GM19099 (cell line): ENCODE results near the gene PRSS27.
A peak's percentile ranks its signal among the peaks of the same experiment; 100 is the strongest.

Experiments used
- POLR2A ChIP-seq: IDR thresholded peaks from 3 replicates; pipeline ENCODE4 v1.6.1; 2011; ENCODE audit warnings: low read depth; ENCODE audit not compliant: insufficient read length; ENCODE audit errors: extremely low read depth

Gene PRSS27

GRCh38 chr16:2698965-2699750 is 20.9 kb downstream of the PRSS27 start:
- no peak for TF ChIP-seq POLR2A

- no peak for TF ChIP-seq POLR2A
Measured at GRCh38 chr16:2698103-2698870, 21.7 kb downstream of the PRSS27 start.

- no peak for TF ChIP-seq POLR2A
Measured at GRCh38 chr16:2697401-2697948, 22.5 kb downstream of the PRSS27 start.

GRCh38 chr16:2692948-2693651 is 26.9 kb downstream of the PRSS27 start:
- no peak for TF ChIP-seq POLR2A

- TF ChIP-seq POLR2A: no peak
Measured at GRCh38 chr16:2692251-2692947, 27.6 kb downstream of the PRSS27 start.

- no peak for TF ChIP-seq POLR2A
Measured at GRCh38 chr16:2691491-2692248, 28.4 kb downstream of the PRSS27 start.

GRCh38 chr16:2690852-2691251 is 29.2 kb downstream of the PRSS27 start:
- no peak for TF ChIP-seq POLR2A

GRCh38 chr16:2689968-2690801 is 29.8 kb downstream of the PRSS27 start:
- TF ChIP-seq POLR2A: no peak

- TF ChIP-seq POLR2A: no peak
Measured at GRCh38 chr16:2687531-2688308, 32.3 kb downstream of the PRSS27 start.

GRCh38 chr16:2686912-2687507 is 33.0 kb downstream of the PRSS27 start:
- no peak for TF ChIP-seq POLR2A

- peak; percentile 96 for TF ChIP-seq POLR2A
Measured at GRCh38 chr16:2682209-2683021, 37.6 kb downstream of the PRSS27 start, which contains the start of gene KCTD5. Gene KCTD5 (plus strand): TSS chr16:2682523. CDS start chr16:2682549, 26 bp downstream.
